Astrocyte (in vitro differentiated cells and primary cell): ENCODE data around the gene XCL1. TPM values are rescaled to one million over a fixed set of nuclear protein-coding genes. Genes with fewer than 3 reads are reported as not detected.

Experiments
- DNase-seq: peaks from one replicate; pipeline ENCODE4 v3.0.0-alpha.2; 2010; ENCODE audit warnings: low read depth
- FAIRE-seq: peaks from 2 replicates; lab custom pipeline; 2011; peaks lifted over from hg19 to GRCh38; lab: Jason Lieb, UNC
- H2AFZ ChIP-seq: 2 replicates; pipeline ENCODE4 v1.6.0; 2012; ENCODE audit warnings: low read depth, low read length, inconsistent platforms
- H3K27ac ChIP-seq: 2 replicates; pipeline ENCODE4 v1.5.1; 2011; ENCODE audit warnings: low read depth, low read length, inconsistent platforms
- H3K27me3 ChIP-seq: 2 replicates; pipeline ENCODE4 v1.6.0; 2011; ENCODE audit warnings: low read length, inconsistent platforms; ENCODE audit not compliant: insufficient read depth
- H3K36me3 ChIP-seq: 2 replicates; pipeline ENCODE4 v1.5.1; 2011; ENCODE audit warnings: low read length, inconsistent platforms; ENCODE audit not compliant: insufficient read depth
- H3K4me1 ChIP-seq: 2 replicates; pipeline ENCODE4 v1.5.1; 2011; ENCODE audit warnings: low read length, inconsistent platforms; ENCODE audit not compliant: insufficient read depth
- H3K4me2 ChIP-seq: 2 replicates; pipeline ENCODE4 v1.6.0; 2012; ENCODE audit warnings: low read length, inconsistent platforms
- H3K4me3 ChIP-seq: 2 replicates; pipeline ENCODE4 v1.5.1; 2011; ENCODE audit warnings: low read depth, mild to moderate bottlenecking, low read length, inconsistent platforms; ENCODE audit not compliant: insufficient read depth
- H3K79me2 ChIP-seq: 2 replicates; pipeline ENCODE4 v1.6.0; 2012; ENCODE audit warnings: mild to moderate bottlenecking, low read length, inconsistent platforms; ENCODE audit not compliant: insufficient read depth
- H3K9ac ChIP-seq: 2 replicates; pipeline ENCODE4 v1.6.0; 2012; ENCODE audit warnings: mild to moderate bottlenecking, low read length, inconsistent platforms
- H3K9me3 ChIP-seq: 2 replicates; pipeline ENCODE4 v1.5.1; 2012; ENCODE audit warnings: low read depth, mild to moderate bottlenecking, low read length, inconsistent platforms; ENCODE audit not compliant: insufficient read depth
- H4K20me1 ChIP-seq: 2 replicates; pipeline ENCODE4 v1.6.0; 2012; ENCODE audit warnings: low read length, inconsistent platforms; ENCODE audit not compliant: insufficient read depth
- H3K27ac Mint-ChIP-seq: one replicate; pipeline ENCODE4 v1.8.0; 2021; ENCODE audit warnings: mild to moderate bottlenecking, mixed read lengths; ENCODE audit not compliant: unreplicated experiment
- H3K27me3 Mint-ChIP-seq: one replicate; pipeline ENCODE4 v1.8.0; 2021; ENCODE audit warnings: low read depth, mixed read lengths; ENCODE audit not compliant: unreplicated experiment
- H3K36me3 Mint-ChIP-seq: one replicate; pipeline ENCODE4 v1.8.0; 2021; ENCODE audit warnings: low read depth, mixed read lengths; ENCODE audit not compliant: unreplicated experiment
- H3K4me1 Mint-ChIP-seq: one replicate; pipeline ENCODE4 v1.8.0; 2021; ENCODE audit warnings: low read depth, mixed read lengths; ENCODE audit not compliant: unreplicated experiment
- H3K4me3 Mint-ChIP-seq: one replicate; pipeline ENCODE4 v1.8.0; 2021; ENCODE audit warnings: mild to moderate bottlenecking, moderate library complexity, mixed read lengths; ENCODE audit not compliant: unreplicated experiment
- H3K9me3 Mint-ChIP-seq: one replicate; pipeline ENCODE4 v1.8.0; 2021; ENCODE audit warnings: mild to moderate bottlenecking, mixed read lengths; ENCODE audit not compliant: unreplicated experiment
- EZH2 ChIP-seq: IDR thresholded peaks from 2 replicates; pipeline ENCODE4 v1.6.1; 2012; ENCODE audit warnings: mild to moderate bottlenecking, low read length, inconsistent platforms; ENCODE audit not compliant: insufficient read depth
- total RNA-seq: library from RNA; stranded (reverse); gene quantifications from 2 replicates; pipeline ENCODE4 v1.2.1, GENCODE V29; 2021
- TF ChIP-seq, protein P1 (sequence below): IDR thresholded peaks from 2 replicates; pipeline ENCODE4 v1.5.1; 2011; ENCODE audit warnings: low read depth, mild to moderate bottlenecking, inconsistent platforms, low read length, moderate library complexity; ENCODE audit not compliant: insufficient read depth

The XCL1 gene
- total RNA-seq, 1 donor from 2014 or later, result not detected

DNA sequence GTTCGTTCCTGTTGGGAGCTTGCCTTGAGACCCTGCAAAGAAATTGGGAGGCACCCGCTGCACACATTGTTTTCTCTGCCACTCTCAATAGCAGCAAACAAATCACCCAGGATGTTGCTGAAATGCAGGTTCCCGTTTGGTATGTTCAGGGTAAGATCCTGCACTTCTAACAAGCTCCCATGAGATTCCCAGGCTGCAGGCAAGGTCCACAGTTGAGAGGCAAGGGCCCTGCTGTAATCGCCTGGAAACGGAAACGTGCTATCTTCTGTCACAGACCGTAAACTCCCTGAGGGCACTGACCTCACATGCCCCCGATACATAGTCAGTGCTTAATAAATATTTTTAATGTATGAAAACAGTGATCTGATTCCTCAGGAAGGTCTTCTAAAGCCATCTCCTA is 37.8 kb downstream of the XCL1 start:
- no peak overlapping the region for H3K4me2 ChIP-seq
- no peaks in the 10 kb centered on the region for H3K27me3 ChIP-seq
- no peak overlapping the region for H2AFZ ChIP-seq
- H3K36me3 ChIP-seq, result no peaks in the 10 kb centered on the region
- no peak overlapping the region for H3K27ac ChIP-seq
- Mint-ChIP-seq H3K9me3 (no peaks in the 10 kb centered on the region), H3K4me3 (no peak overlapping the region), H3K4me1 (peaks cover 14% of the 10 kb centered on the region), H3K27me3 (peaks cover 5% of the 10 kb centered on the region), H3K36me3 (no peaks in the 10 kb centered on the region), H3K27ac (no peak overlapping the region)
- no peaks in the 10 kb centered on the region for H3K79me2 ChIP-seq
- DNase-seq (no peak), FAIRE-seq (no peak)
- no peak overlapping the region for H3K9ac ChIP-seq
- no peaks in the 10 kb centered on the region for H4K20me1 ChIP-seq
- no peak for TF ChIP-seq EZH2
- TF ChIP-seq, protein P1, sequence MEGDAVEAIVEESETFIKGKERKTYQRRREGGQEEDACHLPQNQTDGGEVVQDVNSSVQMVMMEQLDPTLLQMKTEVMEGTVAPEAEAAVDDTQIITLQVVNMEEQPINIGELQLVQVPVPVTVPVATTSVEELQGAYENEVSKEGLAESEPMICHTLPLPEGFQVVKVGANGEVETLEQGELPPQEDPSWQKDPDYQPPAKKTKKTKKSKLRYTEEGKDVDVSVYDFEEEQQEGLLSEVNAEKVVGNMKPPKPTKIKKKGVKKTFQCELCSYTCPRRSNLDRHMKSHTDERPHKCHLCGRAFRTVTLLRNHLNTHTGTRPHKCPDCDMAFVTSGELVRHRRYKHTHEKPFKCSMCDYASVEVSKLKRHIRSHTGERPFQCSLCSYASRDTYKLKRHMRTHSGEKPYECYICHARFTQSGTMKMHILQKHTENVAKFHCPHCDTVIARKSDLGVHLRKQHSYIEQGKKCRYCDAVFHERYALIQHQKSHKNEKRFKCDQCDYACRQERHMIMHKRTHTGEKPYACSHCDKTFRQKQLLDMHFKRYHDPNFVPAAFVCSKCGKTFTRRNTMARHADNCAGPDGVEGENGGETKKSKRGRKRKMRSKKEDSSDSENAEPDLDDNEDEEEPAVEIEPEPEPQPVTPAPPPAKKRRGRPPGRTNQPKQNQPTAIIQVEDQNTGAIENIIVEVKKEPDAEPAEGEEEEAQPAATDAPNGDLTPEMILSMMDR, result no peak
- H3K4me3 ChIP-seq, result no peak overlapping the region
- peaks cover 5% of the 10 kb centered on the region for H3K4me1 ChIP-seq
- no peaks in the 10 kb centered on the region for H3K9me3 ChIP-seq

- Histone ChIP-seq H4K20me1 (no peaks in the 10 kb centered on the region), H3K4me1 (peaks cover 2% of the 10 kb centered on the region), H3K27me3 (no peaks in the 10 kb centered on the region), H3K36me3 (no peaks in the 10 kb centered on the region), H3K79me2 (no peaks in the 10 kb centered on the region), H3K4me3 (no peak overlapping the region), H3K27ac (no peak overlapping the region), H3K4me2 (no peak overlapping the region), H3K9ac (no peak overlapping the region), H3K9me3 (no peaks in the 10 kb centered on the region), H2AFZ (no peak overlapping the region)
- Mint-ChIP-seq H3K9me3 (no peaks in the 10 kb centered on the region), H3K4me1 (peaks cover 7% of the 10 kb centered on the region), H3K27me3 (peaks cover 5% of the 10 kb centered on the region), H3K27ac (no peak overlapping the region), H3K4me3 (no peak overlapping the region), H3K36me3 (no peaks in the 10 kb centered on the region)
- TF ChIP-seq, protein P1, result no peak
- TF ChIP-seq EZH2, result no peak
- no peak for DNase-seq
- no peak for FAIRE-seq
Observed at GRCh38 chr1:168615965-168616364, 39.6 kb downstream of the XCL1 start.

- DNase-seq (no peak), FAIRE-seq (no peak)
- peaks cover 10% of the 10 kb centered on the region for H3K4me1 ChIP-seq
- no peaks in the 10 kb centered on the region for H3K27me3 ChIP-seq
- H3K27ac ChIP-seq, result no peak overlapping the region
- Mint-ChIP-seq H3K27me3 (peaks cover 4% of the 10 kb centered on the region), H3K4me3 (no peak overlapping the region), H3K36me3 (no peaks in the 10 kb centered on the region), H3K27ac (no peak overlapping the region), H3K4me1 (peaks cover 14% of the 10 kb centered on the region), H3K9me3 (no peaks in the 10 kb centered on the region)
- no peaks in the 10 kb centered on the region for H3K79me2 ChIP-seq
- no peaks in the 10 kb centered on the region for H3K9me3 ChIP-seq
- H4K20me1 ChIP-seq, result no peaks in the 10 kb centered on the region
- no peaks in the 10 kb centered on the region for H3K36me3 ChIP-seq
- no peak overlapping the region for H3K4me2 ChIP-seq
- H3K4me3 ChIP-seq, result no peak overlapping the region
- no peak overlapping the region for H2AFZ ChIP-seq
- TF ChIP-seq, protein P1, result no peak
- TF ChIP-seq EZH2, result no peak
- H3K9ac ChIP-seq, result no peak overlapping the region
Observed at GRCh38 chr1:168617974-168618750, 41.8 kb downstream of the XCL1 start.
